OCI-LY1 (cell line): ENCODE data around the gene TLE6.
"Not testable (repeated sequence)": the region's sequence is repeated elsewhere in the genome, so short reads cannot be mapped to it uniquely, and the experiment has no call there.

Source experiments
- H2AFZ ChIP-seq: fragments of 200-600 bp; sonication (generic), shearing (Covaris generic); 2 replicates; pipeline ENCODE4 v1.6.0; 2014; ENCODE audit warnings: antibody characterized with exemption, mild to moderate bottlenecking, low read length
- H3F3A ChIP-seq: fragments of 200-600 bp; sonication (generic), shearing (Covaris generic); 2 replicates; pipeline ENCODE4 v1.6.0; 2014; ENCODE audit warnings: mild to moderate bottlenecking, antibody characterized with exemption, low read length, moderate library complexity; ENCODE audit not compliant: insufficient read depth
- H3K27ac ChIP-seq: fragments of 200-600 bp; sonication (generic); 2 replicates; pipeline ENCODE4 v1.5.1; 2014; ENCODE audit warnings: low read length, mixed run types, mild to moderate bottlenecking, low read depth; ENCODE audit not compliant: poor library complexity, severe bottlenecking
- H3K27me3 ChIP-seq: fragments of 200-600 bp; sonication (generic); 2 replicates; pipeline ENCODE4 v1.6.0; 2014; ENCODE audit warnings: antibody characterized with exemption, mild to moderate bottlenecking, low read length, moderate library complexity; ENCODE audit not compliant: insufficient read depth
- H3K36me3 ChIP-seq: fragments of 200-600 bp; sonication (generic); 2 replicates; pipeline ENCODE4 v1.6.1; 2014; ENCODE audit warnings: mild to moderate bottlenecking, antibody characterized with exemption, low read length, moderate library complexity, mixed read lengths; ENCODE audit not compliant: insufficient read depth
- H3K4me1 ChIP-seq: fragments of 200-600 bp; sonication (generic); 2 replicates; pipeline ENCODE4 v1.5.1; 2014; ENCODE audit warnings: mild to moderate bottlenecking, low read length, moderate library complexity; ENCODE audit not compliant: insufficient read depth, severe bottlenecking
- H3K4me2 ChIP-seq: fragments of 200-600 bp; sonication (generic), shearing (Covaris generic); 2 replicates; pipeline ENCODE4 v1.6.1; 2014; ENCODE audit warnings: low read length
- H3K4me3 ChIP-seq: fragments of 200-600 bp; sonication (generic); 2 replicates; pipeline ENCODE4 v1.5.1; 2014; ENCODE audit warnings: low read length, low read depth, mild to moderate bottlenecking, mixed read lengths; ENCODE audit not compliant: poor library complexity, severe bottlenecking
- H3K79me2 ChIP-seq: fragments of 200-600 bp; shearing (Covaris generic); 2 replicates; pipeline ENCODE4 v1.6.1; 2016; ENCODE audit warnings: mixed run types, low read length, mixed read lengths; ENCODE audit not compliant: insufficient read depth
- H3K9ac ChIP-seq: fragments of 200-600 bp; sonication (generic), shearing (Covaris generic); 2 replicates; pipeline ENCODE4 v1.6.1; 2014; ENCODE audit warnings: mild to moderate bottlenecking, low read length, mixed read lengths
- H3K9me2 ChIP-seq: fragments of 200-600 bp; sonication (generic), shearing (Covaris generic); 2 replicates; pipeline ENCODE4 v1.6.1; 2014; ENCODE audit warnings: low read depth, mild to moderate bottlenecking, low read length, mixed read lengths
- H3K9me3 ChIP-seq: fragments of 200-600 bp; shearing (Covaris generic); 2 replicates; pipeline ENCODE4 v1.6.1; 2014; ENCODE audit warnings: low read length, mixed read lengths
- H4K20me1 ChIP-seq: fragments of 200-600 bp; sonication (generic), shearing (Covaris generic); 2 replicates; pipeline ENCODE4 v1.6.0; 2016; ENCODE audit warnings: mild to moderate bottlenecking, low read length; ENCODE audit not compliant: insufficient read depth
- EZH2 ChIP-seq: fragments of 200-600 bp; sonication (generic), shearing (Covaris generic); IDR thresholded peaks from 2 replicates; pipeline ENCODE4 v1.8.0; 2017; ENCODE audit warnings: borderline replicate concordance, mixed run types, mild to moderate bottlenecking, antibody characterized with exemption, low read length, moderate library complexity, mixed read lengths
- TF ChIP-seq, protein P1 (sequence below): fragments of 200-600 bp; sonication (generic), shearing (Covaris generic); IDR thresholded peaks from 2 replicates; pipeline ENCODE4 v1.5.1; 2017; ENCODE audit warnings: mild to moderate bottlenecking, antibody characterized with exemption, low read length, moderate library complexity, mixed read lengths

Gene TLE6

DNA sequence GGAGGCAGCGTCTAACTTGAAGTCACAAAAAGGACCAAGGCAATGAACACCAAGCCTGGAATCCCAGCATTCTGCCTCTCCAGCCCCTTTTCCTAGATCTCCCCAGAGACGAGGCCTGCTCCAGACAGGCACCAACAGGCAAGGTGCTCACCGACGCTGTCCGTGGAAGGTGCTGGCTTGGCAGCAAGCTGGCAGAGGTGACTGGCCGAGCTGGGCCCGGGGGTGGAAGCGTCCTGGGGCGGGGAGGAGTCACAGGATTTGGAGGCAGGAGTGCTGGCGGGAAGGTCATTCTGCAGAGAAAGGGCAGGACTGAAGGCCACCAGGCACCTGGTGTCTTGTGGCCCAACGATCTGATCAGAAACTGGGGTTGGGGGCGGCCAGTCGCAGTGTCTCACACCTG is 33.5 kb downstream of the TLE6 start:
- H3K9me2 ChIP-seq = no peaks in the 10 kb centered on the region
- H3F3A ChIP-seq = no peaks in the 10 kb centered on the region
- H3K4me2 ChIP-seq = no peak overlapping the region
- no peaks in the 10 kb centered on the region for H3K4me1 ChIP-seq
- TF ChIP-seq EZH2 = no peak
- TF ChIP-seq, protein P1, sequence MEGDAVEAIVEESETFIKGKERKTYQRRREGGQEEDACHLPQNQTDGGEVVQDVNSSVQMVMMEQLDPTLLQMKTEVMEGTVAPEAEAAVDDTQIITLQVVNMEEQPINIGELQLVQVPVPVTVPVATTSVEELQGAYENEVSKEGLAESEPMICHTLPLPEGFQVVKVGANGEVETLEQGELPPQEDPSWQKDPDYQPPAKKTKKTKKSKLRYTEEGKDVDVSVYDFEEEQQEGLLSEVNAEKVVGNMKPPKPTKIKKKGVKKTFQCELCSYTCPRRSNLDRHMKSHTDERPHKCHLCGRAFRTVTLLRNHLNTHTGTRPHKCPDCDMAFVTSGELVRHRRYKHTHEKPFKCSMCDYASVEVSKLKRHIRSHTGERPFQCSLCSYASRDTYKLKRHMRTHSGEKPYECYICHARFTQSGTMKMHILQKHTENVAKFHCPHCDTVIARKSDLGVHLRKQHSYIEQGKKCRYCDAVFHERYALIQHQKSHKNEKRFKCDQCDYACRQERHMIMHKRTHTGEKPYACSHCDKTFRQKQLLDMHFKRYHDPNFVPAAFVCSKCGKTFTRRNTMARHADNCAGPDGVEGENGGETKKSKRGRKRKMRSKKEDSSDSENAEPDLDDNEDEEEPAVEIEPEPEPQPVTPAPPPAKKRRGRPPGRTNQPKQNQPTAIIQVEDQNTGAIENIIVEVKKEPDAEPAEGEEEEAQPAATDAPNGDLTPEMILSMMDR = no peak
- no peaks in the 10 kb centered on the region for H3K79me2 ChIP-seq
- no peak overlapping the region for H3K4me3 ChIP-seq
- H3K36me3 ChIP-seq = no peaks in the 10 kb centered on the region
- no peaks in the 10 kb centered on the region for H4K20me1 ChIP-seq
- H2AFZ ChIP-seq = no peak overlapping the region
- no peaks in the 10 kb centered on the region for H3K9me3 ChIP-seq
- H3K27ac ChIP-seq = no peak overlapping the region
- no peak overlapping the region for H3K9ac ChIP-seq
- H3K27me3 ChIP-seq = no peaks in the 10 kb centered on the region

- not testable (repeated sequence) for H3K27me3 ChIP-seq
Observed at GRCh38 chr19:3012059-3012458, 34.7 kb downstream of the TLE6 start.

DNA sequence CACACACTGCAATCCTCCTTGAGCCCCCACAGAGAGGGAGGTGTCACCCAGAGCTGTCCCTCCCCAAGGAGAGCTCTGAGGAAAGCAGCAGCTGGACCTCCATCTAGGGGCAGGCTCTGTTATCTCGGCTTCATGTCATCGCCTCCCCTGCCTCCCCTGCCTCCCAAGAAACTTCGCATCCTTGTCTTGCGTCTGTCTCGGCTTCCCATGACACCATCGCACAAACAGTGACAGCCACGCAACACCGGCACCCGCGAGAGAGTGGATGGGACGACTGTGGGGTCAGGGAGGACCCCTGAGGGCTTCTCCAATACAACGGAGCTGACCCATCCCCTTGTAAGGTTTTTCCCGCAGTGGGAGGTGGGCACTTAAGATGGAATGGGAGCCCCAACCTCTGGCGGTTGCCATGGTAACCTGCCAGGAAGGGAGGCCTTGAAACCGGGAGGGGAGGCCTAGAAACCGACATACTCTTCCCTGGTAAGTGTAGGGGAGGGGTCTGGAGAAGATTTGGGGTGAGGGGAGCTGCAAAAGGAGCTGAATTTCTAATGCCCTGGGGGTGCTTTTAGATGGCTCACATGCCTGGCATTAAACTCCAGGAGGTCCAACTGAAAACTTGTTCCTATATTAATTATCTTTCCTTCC is 35.4 kb downstream of the TLE6 start:
- no peak overlapping the region for H3K27ac ChIP-seq
- no peaks in the 10 kb centered on the region for H3F3A ChIP-seq
- H3K36me3 ChIP-seq = no peaks in the 10 kb centered on the region
- no peak overlapping the region for H3K9ac ChIP-seq
- no peak overlapping the region for H3K4me2 ChIP-seq
- H3K9me2 ChIP-seq = no peaks in the 10 kb centered on the region
- H3K79me2 ChIP-seq = no peaks in the 10 kb centered on the region
- no peaks in the 10 kb centered on the region for H4K20me1 ChIP-seq
- no peak for TF ChIP-seq EZH2
- TF ChIP-seq, protein P1 = no peak
- no peaks in the 10 kb centered on the region for H3K9me3 ChIP-seq
- no peaks in the 10 kb centered on the region for H3K4me1 ChIP-seq
- H3K4me3 ChIP-seq = no peak overlapping the region
- no peak overlapping the region for H2AFZ ChIP-seq
- no peaks in the 10 kb centered on the region for H3K27me3 ChIP-seq

More at GRCh38 chr19:3012059-3012458, 34.7 kb downstream of the TLE6 start:
- H4K20me1 ChIP-seq, H3K79me2 ChIP-seq, H2AFZ ChIP-seq, H3K36me3 ChIP-seq, H3K4me3 ChIP-seq, H3K4me2 ChIP-seq, H3K9me2 ChIP-seq, H3F3A ChIP-seq, H3K27ac ChIP-seq, H3K9ac ChIP-seq, H3K9me3 ChIP-seq, H3K4me1 ChIP-seq: not testable (repeated sequence)

- Histone ChIP-seq H3K79me2 (no peaks in the 10 kb centered on the region), H3K9me2 (no peaks in the 10 kb centered on the region), H3K4me1 (no peaks in the 10 kb centered on the region), H3K9me3 (no peaks in the 10 kb centered on the region), H3F3A (no peaks in the 10 kb centered on the region), H3K36me3 (no peaks in the 10 kb centered on the region), H3K27me3 (no peaks in the 10 kb centered on the region), H3K9ac (no peak overlapping the region), H2AFZ (no peak overlapping the region), H3K27ac (no peak overlapping the region), H3K4me3 (no peak overlapping the region), H3K4me2 (no peak overlapping the region), H4K20me1 (no peaks in the 10 kb centered on the region)
- TF ChIP-seq EZH2 = no peak
- TF ChIP-seq, protein P1 = no peak
Observed at GRCh38 chr19:3013263-3013725, 35.9 kb downstream of the TLE6 start.
